Measurements from ENCODE around the gene SLC4A9.

DNA sequence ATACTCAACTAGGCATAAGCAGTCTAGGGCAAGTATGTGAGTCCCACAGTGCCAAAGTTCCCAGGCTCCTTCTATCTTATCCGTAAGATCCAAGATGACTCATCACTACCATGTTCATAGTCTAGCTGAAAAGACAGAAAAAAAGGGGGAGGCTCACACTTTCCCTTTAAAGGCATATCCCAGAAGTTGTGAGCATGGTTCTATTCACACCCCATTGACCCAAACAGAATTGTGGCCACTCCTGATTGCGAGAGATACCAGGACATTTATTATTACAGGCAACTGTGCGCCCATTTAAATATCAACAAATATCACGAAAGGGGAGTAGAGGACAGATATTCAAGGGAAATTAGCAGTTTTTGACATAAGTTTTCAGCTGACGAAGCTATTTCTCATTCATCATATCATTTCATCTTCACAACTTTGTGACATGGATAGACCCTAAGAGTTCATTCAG lies 49.0 kb upstream of the SLC4A9 start:
- TF ChIP-seq, protein P1, sequence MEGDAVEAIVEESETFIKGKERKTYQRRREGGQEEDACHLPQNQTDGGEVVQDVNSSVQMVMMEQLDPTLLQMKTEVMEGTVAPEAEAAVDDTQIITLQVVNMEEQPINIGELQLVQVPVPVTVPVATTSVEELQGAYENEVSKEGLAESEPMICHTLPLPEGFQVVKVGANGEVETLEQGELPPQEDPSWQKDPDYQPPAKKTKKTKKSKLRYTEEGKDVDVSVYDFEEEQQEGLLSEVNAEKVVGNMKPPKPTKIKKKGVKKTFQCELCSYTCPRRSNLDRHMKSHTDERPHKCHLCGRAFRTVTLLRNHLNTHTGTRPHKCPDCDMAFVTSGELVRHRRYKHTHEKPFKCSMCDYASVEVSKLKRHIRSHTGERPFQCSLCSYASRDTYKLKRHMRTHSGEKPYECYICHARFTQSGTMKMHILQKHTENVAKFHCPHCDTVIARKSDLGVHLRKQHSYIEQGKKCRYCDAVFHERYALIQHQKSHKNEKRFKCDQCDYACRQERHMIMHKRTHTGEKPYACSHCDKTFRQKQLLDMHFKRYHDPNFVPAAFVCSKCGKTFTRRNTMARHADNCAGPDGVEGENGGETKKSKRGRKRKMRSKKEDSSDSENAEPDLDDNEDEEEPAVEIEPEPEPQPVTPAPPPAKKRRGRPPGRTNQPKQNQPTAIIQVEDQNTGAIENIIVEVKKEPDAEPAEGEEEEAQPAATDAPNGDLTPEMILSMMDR (IDR thresholded peaks at IDR 0.05; ENCODE audit: low read depth, low read length, missing input control), result no peak
- no peak for TF ChIP-seq TAF1 (conservative IDR thresholded peaks at IDR 0.05)
- no peak for TF ChIP-seq JUND (IDR thresholded peaks at IDR 0.05)
